D721Med (cell line): ENCODE data around the gene DROSHA.
"Not testable (repeated sequence)": the region's sequence is repeated elsewhere in the genome, so short reads cannot be mapped to it uniquely, and the experiment has no call there.

ENCODE experiments used
- DNase-seq: peaks from one replicate; pipeline ENCODE4 v3.0.0; 2011; ENCODE audit warnings: low spot score; ENCODE audit not compliant: insufficient read length
- FAIRE-seq: peaks from 2 replicates; lab custom pipeline; 2011; peaks lifted over from hg19 to GRCh38; lab: Jason Lieb, UNC
- CTCF ChIP-seq: IDR thresholded peaks from 2 replicates; pipeline ENCODE4 v1.5.1; 2012; ENCODE audit warnings: mild to moderate bottlenecking, control low read depth; ENCODE audit not compliant: insufficient read depth; ENCODE audit errors: missing control alignments

DROSHA gene

GRCh38 chr5:31401691-31402090 lies 130.2 kb downstream of the DROSHA start:
- DNase-seq (no peak), FAIRE-seq (no peak)
- TF ChIP-seq CTCF, result no peak

GRCh38 chr5:31397926-31398557 lies 133.9 kb downstream of the DROSHA start:
- no peak for TF ChIP-seq CTCF
- no peak for DNase-seq
- FAIRE-seq, result no peak

GRCh38 chr5:31396611-31397295 lies 135.1 kb downstream of the DROSHA start:
- DNase-seq (no peak), FAIRE-seq (no peak)
- no peak for TF ChIP-seq CTCF

- FAIRE-seq, DNase-seq: not testable (repeated sequence)
Measured at GRCh38 chr5:31395450-31396045, 136.3 kb downstream of the DROSHA start.

- FAIRE-seq, result no peak
- no peak for TF ChIP-seq CTCF
- DNase-seq, result no peak
Measured at GRCh38 chr5:31393126-31393525, 138.8 kb downstream of the DROSHA start.

- FAIRE-seq (no peak), DNase-seq (no peak)
- TF ChIP-seq CTCF, result no peak
Measured at GRCh38 chr5:31392061-31392460, 139.8 kb downstream of the DROSHA start.

- no peak for TF ChIP-seq CTCF
- FAIRE-seq (no peak), DNase-seq (no peak)
Measured at GRCh38 chr5:31390256-31390655, 141.6 kb downstream of the DROSHA start.
